Colonic mucosa (tissue), 4 donors: ENCODE measurements around the gene CFAP58. TPM values are rescaled to one million over a fixed set of nuclear protein-coding genes. Genes with fewer than 3 reads are reported as not detected.

Experiments used
- DNase-seq: peaks from one replicate; pipeline ENCODE4 v3.0.0-alpha.2; 2020
- H3K27ac ChIP-seq: fragments of 200-600 bp; one replicate; pipeline ENCODE4 v1.8.0; 2021
- H3K27me3 ChIP-seq: fragments of 200-600 bp; one replicate; pipeline ENCODE4 v1.8.0; 2021
- H3K36me3 ChIP-seq: fragments of 200-600 bp; one replicate; pipeline ENCODE4 v1.8.0; 2021
- H3K4me1 ChIP-seq: fragments of 200-600 bp; one replicate; pipeline ENCODE4 v1.8.0; 2021; ENCODE audit warnings: mild to moderate bottlenecking
- H3K4me3 ChIP-seq: fragments of 200-600 bp; one replicate; pipeline ENCODE4 v1.8.0; 2021
- H3K9ac ChIP-seq, 2 donors: one replicate each; pipeline ENCODE4 v1.7.0; 2013; ENCODE audit warnings: control low read depth in 2 of 2, low read depth in 2 of 2, low read length in 2 of 2
- H3K9me3 ChIP-seq: fragments of 200-600 bp; one replicate; pipeline ENCODE4 v1.8.0; 2021
- CTCF ChIP-seq: fragments of 200-600 bp; IDR thresholded peaks from one replicate; pipeline ENCODE4 v1.8.0; 2022; ENCODE audit warnings: antibody characterized with exemption, mild to moderate bottlenecking
- intact Hi-C: fragments of 100-400 bp; cut with DNase I; formaldehyde crosslinking; loops from one replicate; pipeline ENCODE4 v1.14.1; 2022
- total RNA-seq, 2 donors: library from RNA; stranded (reverse); fragmentation: NEBNext Ultra II Directional in 1 of 2; extraction: Animal tissue kit (Norgen Biotek cat#: 25700) in 1 of 2; gene quantifications; one replicate each; pipeline ENCODE4 v1.2.1, GENCODE V29; 2021
- donor health status: healthy.
- donor health status: DM: no; HTN: no; CAD: no.
- donor health status: DM: no; HTN: no; CAD: no.

CFAP58 gene
- total RNA-seq, 2 donors from 2014 or later, result 0.11 TPM; not detected in 1

- no peak for TF ChIP-seq CTCF
- H3K4me3 ChIP-seq, result no peak overlapping the region
- no peaks in the 10 kb centered on the region for H3K9me3 ChIP-seq
- H3K36me3 ChIP-seq, result peaks cover 15% of the 10 kb centered on the region
- peaks cover 4% of the 10 kb centered on the region for H3K4me1 ChIP-seq
- H3K9ac ChIP-seq, result no peak overlapping the region
- intact Hi-C loops, result no loop called here
- H3K27me3 ChIP-seq, result no peaks in the 10 kb centered on the region
- DNase-seq, result no peak
- no peak overlapping the region for H3K27ac ChIP-seq
Measured at GRCh38 chr10:104316321-104317099, 37.1 kb upstream of the CFAP58 start.

- Histone ChIP-seq H3K36me3 (peaks cover 15% of the 10 kb centered on the region), H3K4me3 (no peak overlapping the region), H3K27ac (no peak overlapping the region), H3K4me1 (peaks cover 4% of the 10 kb centered on the region), H3K27me3 (no peaks in the 10 kb centered on the region), H3K9me3 (no peaks in the 10 kb centered on the region), H3K9ac (no peak overlapping the region)
- no peak for DNase-seq
- TF ChIP-seq CTCF, result no peak
- intact Hi-C loops, result no loop called here
Measured at GRCh38 chr10:104317269-104317710, 36.3 kb upstream of the CFAP58 start.

GRCh38 chr10:104317726-104318299 is 35.8 kb upstream of the CFAP58 start:
- Histone ChIP-seq H3K27me3 (no peaks in the 10 kb centered on the region), H3K27ac (no peak overlapping the region), H3K36me3 (peaks cover 15% of the 10 kb centered on the region), H3K9me3 (no peaks in the 10 kb centered on the region), H3K9ac (no peak overlapping the region), H3K4me1 (peaks cover 4% of the 10 kb centered on the region), H3K4me3 (no peak overlapping the region)
- no peak for DNase-seq
- TF ChIP-seq CTCF, result no peak
- intact Hi-C loops, result no loop called here

- H3K36me3 ChIP-seq, result peaks cover 15% of the 10 kb centered on the region
- H3K27ac ChIP-seq, result no peak overlapping the region
- DNase-seq, result no peak
- H3K27me3 ChIP-seq, result no peaks in the 10 kb centered on the region
- TF ChIP-seq CTCF, result no peak
- H3K9me3 ChIP-seq, result no peaks in the 10 kb centered on the region
- intact Hi-C loops, result no loop called here
- no peak overlapping the region for H3K9ac ChIP-seq
- H3K4me1 ChIP-seq, result peaks cover 4% of the 10 kb centered on the region
- H3K4me3 ChIP-seq, result no peak overlapping the region
Measured at GRCh38 chr10:104318326-104318725, 35.3 kb upstream of the CFAP58 start.

GRCh38 chr10:104318810-104319741 is 34.6 kb upstream of the CFAP58 start:
- no peak overlapping the region for H3K9ac ChIP-seq
- intact Hi-C loops, result no loop called here
- no peaks in the 10 kb centered on the region for H3K27me3 ChIP-seq
- peaks cover 15% of the 10 kb centered on the region for H3K36me3 ChIP-seq
- no peaks in the 10 kb centered on the region for H3K9me3 ChIP-seq
- peaks cover 4% of the 10 kb centered on the region for H3K4me1 ChIP-seq
- H3K4me3 ChIP-seq, result no peak overlapping the region
- H3K27ac ChIP-seq, result no peak overlapping the region
- DNase-seq, result no peak
- TF ChIP-seq CTCF, result no peak
